NCI-H2081 treated with DMSO at 0.1 percent for 48 hours (cell line): ENCODE results near the gene UPK3BL1.
"Not testable (repeated sequence)": the region's sequence is repeated elsewhere in the genome, so short reads cannot be mapped to it uniquely, and the experiment has no call there.

Source experiments
- DNase-seq: peaks from one replicate; lab custom pipeline; 2025; lab: John Stamatoyannopoulos, UW

Gene UPK3BL1, protein sequence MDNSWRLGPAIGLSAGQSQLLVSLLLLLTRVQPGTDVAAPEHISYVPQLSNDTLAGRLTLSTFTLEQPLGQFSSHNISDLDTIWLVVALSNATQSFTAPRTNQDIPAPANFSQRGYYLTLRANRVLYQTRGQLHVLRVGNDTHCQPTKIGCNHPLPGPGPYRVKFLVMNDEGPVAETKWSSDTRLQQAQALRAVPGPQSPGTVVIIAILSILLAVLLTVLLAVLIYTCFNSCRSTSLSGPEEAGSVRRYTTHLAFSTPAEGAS

DNA sequence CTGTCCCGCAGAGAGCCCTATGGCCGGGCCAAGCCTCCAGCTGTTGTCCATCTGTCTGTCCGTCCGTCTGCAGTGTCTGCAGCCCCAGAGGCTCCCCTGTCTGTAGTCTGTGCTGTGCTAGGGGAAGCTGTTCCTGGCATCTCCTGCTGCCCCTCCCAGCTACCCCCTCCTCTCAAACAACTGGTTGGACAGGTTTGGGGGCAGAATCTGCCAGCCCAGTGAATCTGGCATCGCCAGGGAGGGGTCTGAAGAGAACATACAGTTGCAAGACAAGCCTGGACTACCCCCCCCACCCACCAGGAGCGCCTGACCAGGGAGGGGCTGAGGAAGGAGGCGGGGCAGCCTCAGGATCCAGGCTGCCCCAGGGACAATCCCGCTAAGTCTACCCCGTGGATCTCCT lies at the start of gene UPK3BL1:
TSS of gene UPK3BL1 (minus strand) at position 101 of the 400 bp plus-strand sequence. CDS start at position 51, 50 bp downstream.
- not testable (repeated sequence) for DNase-seq

DNA sequence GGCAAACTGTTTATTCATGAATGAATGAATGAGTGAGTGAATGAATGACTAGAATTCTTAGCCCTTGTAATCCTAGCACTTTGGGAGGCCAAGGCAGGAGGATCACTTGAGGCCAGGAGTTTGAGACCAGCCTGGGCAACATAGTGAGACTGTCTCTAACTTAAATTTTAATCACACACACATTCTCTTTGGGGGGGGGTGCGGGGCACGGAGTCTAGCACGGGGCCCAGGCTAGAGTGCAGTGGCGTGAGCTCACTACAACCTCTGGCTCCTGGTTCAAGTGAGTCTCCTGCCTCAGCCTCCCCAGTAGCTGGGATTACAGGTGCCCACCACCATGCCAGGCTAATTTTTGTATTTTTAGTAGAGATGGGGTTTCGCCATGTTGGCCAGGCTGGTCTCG lies 48.0 kb upstream of the UPK3BL1 start:
- not testable (repeated sequence) for DNase-seq

GRCh38 chr7:102689436-102690282 lies 47.1 kb upstream of the UPK3BL1 start:
- DNase-seq = not testable (repeated sequence)

- not testable (repeated sequence) for DNase-seq
These were observed 45.9 kb upstream of the UPK3BL1 start for GRCh38 chr7:102688299-102689036.

GRCh38 chr7:102682560-102682959 lies 40.0 kb upstream of the UPK3BL1 start:
- DNase-seq = not testable (repeated sequence)

GRCh38 chr7:102680780-102681179 lies 38.2 kb upstream of the UPK3BL1 start:
- not testable (repeated sequence) for DNase-seq

DNA sequence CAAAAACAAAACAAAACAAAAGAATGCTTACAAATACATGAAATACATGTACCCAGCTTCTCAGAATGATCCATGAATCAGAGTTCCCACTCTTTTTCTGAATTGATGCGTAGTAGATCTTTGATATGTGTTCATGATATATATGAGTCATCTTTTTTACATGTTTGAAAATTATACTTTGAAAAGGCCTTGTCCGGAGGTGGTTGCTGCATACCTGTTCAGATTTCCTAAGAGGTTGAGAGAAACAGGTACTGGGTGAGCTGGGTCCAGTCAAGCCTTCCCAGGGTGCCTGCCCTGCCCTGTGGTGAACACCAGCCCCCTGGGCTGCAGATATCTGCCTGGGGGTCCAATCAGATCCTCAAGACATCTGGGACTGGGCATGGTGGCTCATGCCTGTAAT lies 33.0 kb upstream of the UPK3BL1 start:
- DNase-seq = not testable (repeated sequence)

DNA sequence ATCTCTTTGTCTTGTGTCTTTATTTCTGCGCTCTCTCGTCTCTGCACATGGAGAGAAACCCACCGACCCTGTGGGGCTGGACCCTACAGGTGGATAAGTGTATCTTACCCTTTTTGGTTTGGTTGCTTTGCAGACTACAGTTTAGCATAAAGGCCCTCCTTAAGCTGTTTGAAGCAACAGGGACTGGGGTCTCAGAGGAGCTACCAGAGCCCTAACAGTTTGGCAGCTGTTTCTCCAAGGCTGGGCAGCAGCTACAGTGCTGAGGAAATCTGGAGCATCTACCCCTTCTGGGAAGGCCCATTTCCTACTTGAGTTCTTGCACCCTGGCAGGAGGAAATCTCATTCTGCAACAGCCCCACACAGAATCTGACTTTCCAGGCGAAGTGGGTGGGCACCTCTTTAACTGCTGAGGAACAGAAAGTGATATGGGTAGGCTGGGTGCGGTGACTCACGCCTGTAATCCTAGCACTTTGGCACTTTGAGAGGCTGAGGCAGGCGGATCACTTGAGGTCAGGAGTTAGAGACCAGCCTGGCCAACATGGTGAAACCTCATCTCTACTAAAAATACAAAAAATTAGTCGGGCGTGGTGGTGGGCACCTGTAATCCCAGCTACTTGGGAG lies 31.0 kb upstream of the UPK3BL1 start:
- DNase-seq = not testable (repeated sequence)

DNA sequence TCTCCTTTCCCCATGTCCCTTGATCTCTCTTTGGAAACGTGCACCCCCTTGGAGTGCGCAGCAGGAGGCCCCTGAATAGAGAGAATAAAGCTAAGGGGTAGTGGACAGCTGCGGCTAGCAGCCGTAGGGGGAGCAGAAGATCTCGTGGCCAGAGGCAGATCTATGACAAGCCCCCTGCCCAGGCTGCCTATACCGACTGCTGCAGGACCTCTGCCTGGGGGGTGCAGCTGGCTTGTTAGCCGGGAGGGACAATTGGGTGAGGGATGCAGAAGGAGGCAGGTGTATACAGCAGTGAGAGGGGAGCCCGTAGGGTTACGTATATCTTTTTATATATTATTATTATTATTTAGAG lies 29.3 kb upstream of the UPK3BL1 start:
- DNase-seq = not testable (repeated sequence)

DNA sequence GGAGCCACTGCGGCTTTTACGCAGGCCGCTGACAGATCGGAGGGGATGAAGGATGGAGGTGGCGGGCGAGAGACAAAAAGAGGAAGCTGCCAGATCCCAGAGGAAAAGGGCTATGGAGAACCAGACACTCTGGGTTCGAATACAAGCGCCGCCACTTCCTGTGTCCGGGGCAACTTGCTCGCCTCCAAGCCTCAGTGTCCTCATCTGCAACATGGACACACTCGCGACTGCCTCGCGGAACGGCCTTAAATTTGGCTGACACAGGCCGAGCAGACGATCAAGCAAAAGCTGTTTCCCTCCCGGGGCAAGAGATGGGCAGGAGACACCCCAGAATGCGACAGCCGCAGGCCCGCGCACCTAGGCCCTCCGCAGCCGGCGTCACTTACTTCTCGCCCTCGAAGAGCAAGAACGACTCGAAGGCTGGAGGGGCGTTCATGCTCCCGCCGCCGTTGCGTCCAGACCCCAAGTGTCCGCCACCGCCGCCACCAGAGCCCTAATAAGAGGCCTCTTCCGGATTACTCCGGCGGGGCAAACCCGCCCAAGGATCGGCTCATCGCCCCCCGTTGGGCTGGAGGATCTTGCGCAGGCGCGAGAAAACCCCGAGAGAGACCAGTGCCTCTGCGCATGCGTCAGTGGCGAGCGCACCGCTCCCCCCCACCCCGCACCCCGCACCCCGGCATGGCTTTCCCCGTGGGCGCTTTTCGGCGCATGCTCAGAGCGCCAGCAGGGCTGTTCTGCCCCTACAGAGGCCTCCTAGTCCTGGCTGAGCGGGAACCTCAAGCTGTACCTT lies 28.8 kb upstream of the UPK3BL1 start, which contains the start of gene POLR2J2:
TSS of gene POLR2J2 (minus strand) at position 498 of the 790 bp plus-strand sequence. CDS start at position 436, 62 bp downstream.
- not testable (repeated sequence) for DNase-seq

DNA sequence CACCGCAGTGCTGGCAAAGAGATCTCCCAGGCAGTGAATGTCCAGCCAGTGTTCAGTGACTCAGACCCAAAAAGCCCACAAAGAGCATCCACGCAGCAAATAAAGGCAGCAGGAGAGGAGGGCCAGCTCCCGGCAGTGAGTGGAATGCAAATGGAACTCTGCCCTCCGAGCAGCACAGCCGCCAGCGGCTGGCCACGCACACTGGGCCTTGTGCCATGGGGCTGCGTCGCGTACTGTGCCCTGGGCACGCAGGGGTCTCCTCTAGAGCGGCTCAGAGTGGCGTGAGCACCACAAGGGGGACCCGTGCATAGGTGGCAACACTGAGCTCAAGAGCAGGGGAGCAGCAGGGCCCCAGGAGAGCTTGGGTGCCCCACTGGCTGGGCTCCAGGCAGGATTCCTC lies 24.9 kb upstream of the UPK3BL1 start:
- DNase-seq = not testable (repeated sequence)

DNA sequence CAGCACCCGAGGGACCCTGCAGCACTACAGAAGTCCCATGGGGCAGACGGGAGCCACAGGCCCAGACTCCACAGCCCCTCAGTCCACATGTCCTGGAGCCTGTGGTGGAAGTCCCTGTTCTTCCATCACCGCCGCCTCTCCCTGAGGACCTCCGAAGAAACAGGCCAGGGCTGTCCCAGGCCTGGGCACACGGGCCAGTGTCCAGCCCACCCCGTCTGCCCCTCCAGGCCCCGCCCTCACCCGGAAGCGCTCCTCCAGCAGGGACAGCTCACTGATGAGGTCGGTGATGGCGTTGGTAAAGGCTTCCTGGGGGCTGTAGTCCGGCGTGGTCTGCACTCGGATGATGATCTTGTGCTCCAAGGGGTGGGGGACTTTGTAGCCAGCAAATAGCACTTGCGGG lies 24.3 kb upstream of the UPK3BL1 start:
- DNase-seq = not testable (repeated sequence)

DNA sequence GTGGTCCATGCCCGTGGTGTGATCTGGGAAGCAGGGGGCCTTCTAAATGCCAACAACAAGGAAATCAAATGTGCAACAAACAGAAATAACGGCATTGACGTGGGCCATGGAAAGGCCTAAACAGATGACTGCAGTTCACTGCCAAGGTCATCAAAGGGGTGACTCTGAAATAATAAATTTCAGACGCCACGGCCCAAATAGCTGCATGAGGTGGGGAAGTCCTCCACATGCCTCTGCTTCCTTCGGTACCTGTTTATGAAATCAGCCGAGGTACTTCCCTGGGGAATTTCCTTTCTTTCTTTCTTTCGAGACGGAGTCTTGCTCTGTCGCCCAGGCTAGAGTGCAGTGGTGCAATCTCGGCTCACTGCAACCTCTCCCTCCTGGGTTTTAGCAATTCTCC lies 22.2 kb upstream of the UPK3BL1 start:
- not testable (repeated sequence) for DNase-seq

GRCh38 chr7:102649924-102650323 lies 7.3 kb upstream of the UPK3BL1 start, which contains the start of gene SPDYE2B:
Gene SPDYE2B, plus strand, starts transcription at chr7:102650319. Its CDS starts 2,030 bp downstream, at chr7:102652349.
- not testable (repeated sequence) for DNase-seq

DNA sequence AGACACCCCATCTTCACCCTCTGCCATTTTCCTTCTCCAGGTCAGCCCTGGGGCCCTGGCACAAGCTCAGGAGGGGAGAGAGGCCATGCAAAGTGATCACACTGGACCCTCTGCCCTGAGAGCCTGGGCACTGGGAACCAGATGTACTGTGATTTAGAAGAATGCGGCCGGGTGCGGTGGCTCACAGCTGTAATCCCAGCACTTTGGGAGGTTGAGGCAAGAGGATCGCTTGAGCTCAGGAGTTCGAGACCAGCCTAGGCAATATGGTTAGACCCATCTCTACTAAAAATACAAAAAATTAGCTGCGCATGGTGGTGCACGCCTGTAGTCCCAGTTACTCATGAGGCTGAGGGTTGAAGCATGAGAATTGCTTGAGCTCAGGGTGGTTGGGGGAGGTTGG lies 5.2 kb upstream of the UPK3BL1 start:
- not testable (repeated sequence) for DNase-seq

DNA sequence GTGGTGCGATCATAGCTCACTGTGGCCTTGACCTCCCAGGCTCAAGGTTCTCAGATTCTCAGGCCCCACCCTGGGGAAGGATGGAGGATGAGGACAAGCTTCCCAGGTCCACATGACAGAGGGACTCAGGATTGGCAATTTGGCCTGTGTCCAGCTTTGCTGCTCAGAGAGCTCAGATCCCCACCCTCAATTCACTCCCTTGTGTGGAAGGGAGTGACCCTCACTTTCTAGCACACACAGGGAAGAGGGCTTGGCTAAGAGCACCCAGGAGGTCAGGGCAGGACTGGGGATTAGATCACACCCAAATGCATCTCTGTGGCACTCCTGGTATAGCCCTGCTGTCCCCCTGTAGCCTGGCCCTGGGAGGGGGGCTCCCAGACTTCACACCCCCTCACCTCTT lies 813 bp upstream of the UPK3BL1 start:
- not testable (repeated sequence) for DNase-seq

- not testable (repeated sequence) for DNase-seq
These were observed 3.7 kb downstream of the UPK3BL1 start for GRCh38 chr7:102638848-102639247.

DNA sequence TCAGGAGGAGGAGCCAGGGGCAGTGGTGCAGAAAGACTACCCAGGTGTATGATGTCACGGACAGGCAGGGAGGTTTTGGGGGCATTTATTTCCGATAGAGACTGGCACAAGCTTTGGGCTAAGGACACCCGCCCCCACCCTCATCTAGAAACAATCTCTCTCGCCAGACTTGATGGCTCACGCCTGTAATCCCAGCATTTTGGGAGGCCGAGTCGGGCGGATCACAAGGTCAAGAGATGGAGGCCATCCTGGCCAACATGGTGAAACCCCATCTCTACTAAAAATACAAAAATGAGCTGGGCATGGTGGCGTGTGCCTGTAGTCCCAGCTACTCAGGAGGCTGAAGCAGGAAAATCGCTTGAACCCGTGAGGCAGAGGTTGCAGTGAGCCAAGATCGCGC lies 5.6 kb downstream of the UPK3BL1 start:
- not testable (repeated sequence) for DNase-seq

DNA sequence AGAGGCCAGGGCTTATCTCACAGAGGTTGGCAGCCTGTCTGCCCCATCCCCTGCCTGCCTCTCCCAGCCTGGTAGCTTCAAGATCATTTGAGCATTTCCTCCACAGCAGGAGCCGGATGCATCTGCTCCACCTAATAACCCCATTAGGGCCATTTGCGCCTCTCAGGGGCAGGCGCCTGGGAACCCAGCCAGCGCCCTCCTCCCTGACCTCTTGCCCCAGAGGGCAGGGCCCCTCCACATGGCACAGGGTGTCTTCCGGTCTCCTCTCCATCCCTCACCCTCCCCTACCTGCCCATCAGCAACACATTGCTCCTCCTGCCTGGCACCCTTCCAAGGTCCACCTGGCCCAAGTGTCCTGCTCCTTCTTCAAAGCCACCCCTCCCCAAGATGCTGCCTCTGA lies 7.2 kb downstream of the UPK3BL1 start:
- not testable (repeated sequence) for DNase-seq

DNA sequence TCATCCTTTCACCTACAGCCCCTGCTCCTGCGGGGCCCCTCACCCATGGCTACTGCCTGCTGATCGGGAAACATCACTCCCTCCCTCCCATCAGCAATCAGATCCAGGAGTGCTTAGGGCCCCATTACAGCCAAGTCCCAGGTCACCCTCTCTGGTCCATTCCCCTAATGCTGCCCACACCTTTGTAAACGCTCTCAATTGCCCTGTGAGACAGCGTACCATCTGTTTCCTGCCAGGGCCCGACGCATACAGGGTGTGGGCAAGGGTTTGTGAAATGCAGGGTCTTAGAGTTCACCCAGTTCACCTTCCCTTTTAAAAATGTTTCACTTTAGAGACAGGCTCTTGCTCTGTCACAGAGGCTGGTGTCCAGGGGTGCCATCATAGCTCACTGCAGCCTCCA lies 8.3 kb downstream of the UPK3BL1 start:
- not testable (repeated sequence) for DNase-seq

- DNase-seq = not testable (repeated sequence)
These were observed 12.0 kb downstream of the UPK3BL1 start for GRCh38 chr7:102630622-102631021.
